Stimulated activated CD8-positive, alpha-beta memory T cell treated with anti-CD3 and anti-CD28 coated beads, Interleukin-4, amount 100 ng/mL, for 48 hours (primary cell): ENCODE results near the gene REV3L.
"Not testable (repeated sequence)": the region's sequence is repeated elsewhere in the genome, so short reads cannot be mapped to it uniquely, and the experiment has no call there.

Source experiments
- DNase-seq: peaks from one replicate; pipeline ENCODE4 v3.0.0-alpha.2; 2020

Gene REV3L

DNA sequence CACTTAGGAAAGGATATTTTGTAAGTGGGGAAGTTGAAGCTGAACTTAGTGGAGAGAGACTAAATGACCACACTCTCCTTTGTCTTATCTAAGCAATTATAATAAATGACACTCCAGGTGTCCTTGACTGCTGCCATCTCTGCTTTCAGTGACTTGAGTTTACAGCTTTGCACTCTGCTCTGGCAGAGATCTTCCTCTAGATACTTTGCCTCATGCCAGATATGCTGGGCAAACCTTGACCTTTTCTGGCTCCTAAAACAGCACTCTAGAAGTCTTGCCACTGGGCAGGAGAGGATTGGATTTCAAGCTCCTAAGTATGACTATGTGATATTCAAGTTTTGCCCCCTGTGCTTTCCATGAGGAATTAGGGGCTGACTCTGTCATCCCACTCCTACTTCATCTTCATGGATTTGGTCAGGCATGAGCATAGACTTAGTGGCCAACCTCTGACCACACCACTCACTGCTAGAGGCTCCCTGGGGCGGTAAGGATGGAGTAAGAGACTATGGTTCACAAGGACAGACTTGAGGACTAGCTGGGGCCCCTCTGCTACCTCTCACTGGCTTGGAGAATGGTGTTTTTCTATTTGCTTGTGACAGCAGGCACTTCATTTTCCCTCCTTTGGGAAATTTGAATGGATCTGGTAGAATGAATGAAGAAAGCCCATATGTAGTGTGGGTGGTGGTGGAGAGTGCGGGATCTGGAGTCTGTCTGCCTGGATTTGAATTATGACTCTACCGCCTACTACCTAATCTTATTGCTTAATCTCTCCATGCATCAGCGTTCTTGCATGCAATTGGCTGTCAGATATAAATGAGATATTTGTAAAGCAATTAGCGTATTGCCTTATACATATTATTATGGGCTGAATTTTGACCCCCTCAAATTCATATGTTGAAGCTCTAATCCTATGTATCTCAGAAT lies 191.4 kb downstream of the REV3L start:
- no peak for DNase-seq

DNA sequence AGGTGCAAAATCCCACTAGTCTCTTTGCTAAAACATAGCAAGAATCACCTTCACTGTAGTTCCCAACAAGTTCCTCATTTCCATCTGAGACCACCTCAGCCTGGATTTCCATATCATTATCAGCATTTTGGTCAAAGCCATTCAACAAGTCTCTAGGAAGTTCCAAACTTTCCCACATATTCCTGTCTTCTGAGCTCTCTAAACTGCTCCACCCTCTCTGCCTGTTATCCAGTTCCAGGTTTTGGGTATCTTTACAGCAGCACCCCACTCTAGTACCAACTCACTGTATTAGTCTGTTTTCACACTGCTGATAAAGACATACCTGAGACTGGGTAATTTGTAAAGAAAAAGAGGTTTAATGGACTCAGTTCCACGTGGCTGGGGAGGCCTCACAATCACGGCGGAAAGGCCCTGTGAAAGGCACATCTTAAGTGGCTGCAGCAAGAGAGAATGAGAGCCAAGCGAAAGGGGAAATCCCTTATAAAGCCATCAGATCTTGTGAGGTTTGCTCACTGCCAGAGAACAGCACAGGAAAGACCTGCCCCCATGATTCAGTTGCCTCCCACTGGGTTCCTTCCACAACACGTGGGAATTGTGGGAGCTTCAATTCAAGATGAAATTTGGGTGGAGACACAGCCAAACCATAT lies 192.2 kb downstream of the REV3L start:
- DNase-seq: peak; percentile 33

DNA sequence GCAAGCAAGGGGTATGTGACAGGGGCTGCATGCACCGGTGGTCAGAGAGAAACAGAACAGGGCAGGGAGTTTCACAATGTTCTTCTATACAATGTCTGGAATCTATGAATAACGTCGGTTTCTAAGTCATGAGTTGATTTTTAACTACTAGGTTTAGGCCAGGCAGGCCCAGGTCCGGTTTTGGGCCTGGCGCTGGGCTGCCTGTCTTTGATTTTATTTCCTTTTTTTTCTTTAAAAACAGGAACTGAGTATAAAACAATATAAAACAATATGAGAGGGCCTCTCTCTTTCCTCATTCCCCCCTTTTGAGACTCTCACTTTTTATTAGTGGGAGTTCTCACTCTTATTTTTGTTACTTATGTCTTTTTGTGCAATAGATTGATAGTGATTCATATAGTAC lies 198.7 kb downstream of the REV3L start:
- not testable (repeated sequence) for DNase-seq

DNA sequence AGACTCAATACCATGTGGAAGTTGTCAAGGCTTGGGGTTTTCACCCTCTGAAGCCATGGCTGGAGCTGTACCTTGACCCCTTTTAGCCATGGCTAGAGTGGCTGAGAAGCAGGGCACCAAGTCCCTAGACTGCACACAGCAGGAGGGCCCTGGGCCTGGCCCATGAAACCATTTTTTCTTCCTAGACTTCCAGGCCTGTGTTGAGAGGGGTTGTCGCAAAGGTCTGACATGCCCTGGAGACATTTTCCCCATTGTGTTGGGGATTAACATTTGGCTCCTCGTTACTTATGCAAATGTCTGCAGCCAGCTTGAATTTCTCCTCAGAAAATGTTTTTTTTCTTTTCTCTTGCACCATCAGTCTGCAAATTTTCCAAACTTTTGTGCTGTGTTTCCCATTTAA lies 199.3 kb downstream of the REV3L start:
- no peak for DNase-seq

DNA sequence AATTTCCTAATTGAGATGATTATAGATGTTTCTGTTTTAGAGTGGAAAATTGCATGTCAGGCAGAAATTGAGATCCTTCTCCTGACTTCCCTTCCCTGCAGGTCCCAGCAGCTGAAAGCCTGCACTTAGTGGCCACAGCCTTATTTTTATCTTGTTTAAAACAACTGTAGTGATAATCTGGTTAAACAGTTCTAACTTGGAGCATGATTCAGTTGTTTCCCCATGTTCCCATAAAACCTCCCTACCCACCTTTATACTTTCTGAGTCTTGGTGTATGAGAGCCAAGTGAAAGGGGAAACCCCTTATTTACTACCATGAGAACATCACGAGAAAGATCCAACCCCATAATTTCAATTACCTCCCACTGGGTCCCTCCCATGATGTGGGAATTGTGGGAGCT lies 200.5 kb downstream of the REV3L start:
- DNase-seq: no peak

DNA sequence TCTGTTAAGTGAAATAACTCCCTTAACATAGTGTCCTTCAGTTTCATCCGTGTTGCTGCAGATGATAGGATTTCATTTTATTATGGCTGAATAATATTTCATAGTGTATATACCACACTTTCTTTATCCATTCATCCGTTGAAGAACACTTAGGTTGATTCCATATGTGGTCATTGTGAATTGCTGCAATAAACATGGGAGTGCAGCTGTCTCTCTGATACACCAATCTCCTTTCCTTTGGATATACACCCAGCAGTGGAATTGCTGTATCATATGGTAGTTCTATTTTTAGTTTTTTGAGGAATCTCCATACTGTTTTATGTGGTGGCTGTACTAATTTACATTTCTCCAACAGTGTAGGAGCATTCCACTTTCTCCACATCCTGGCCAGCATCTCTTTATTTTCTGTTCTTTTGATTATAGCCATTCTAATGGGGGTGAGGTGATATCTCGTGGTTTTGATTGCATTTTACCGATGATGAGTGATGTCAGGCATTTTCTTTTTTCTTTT lies 202.5 kb downstream of the REV3L start:
- DNase-seq: no peak

DNA sequence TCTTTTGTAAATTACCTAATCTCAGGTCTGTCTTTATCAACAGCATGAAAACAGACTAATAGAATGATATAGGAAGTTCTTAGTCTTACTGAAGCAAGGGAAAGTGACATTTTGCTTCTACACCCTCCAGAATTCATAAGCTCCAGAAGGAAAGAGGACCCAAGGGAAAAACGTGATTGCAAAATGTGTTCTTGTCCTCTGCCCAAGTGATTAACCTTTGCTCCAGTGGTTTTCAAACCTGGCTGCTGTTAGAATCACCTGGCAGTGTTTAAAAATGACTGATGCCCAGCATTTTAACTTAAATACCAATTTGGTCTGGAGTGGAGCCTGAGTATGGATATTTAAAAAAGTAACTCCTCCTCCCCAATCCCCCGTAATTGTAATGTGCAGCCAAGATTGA lies 204.3 kb downstream of the REV3L start:
- DNase-seq: no peak

DNA sequence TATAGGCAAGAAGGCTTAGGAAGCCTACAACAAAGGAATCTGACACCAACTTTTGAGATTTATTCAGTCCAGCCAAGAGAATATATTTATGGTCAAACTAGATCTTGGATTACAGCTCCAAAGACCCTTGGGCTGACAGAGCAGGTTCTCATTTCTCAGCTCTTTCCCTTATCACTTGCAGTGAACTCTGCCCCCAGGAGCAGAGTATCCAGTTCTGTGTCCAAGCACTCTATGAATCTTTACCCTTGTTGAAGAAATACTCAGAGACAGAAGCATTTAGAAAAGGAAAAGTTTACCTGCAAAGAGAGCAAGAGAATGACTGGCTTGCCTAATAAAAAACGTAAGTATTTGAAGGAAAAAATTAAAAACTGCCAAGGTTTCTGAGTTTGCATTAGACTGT lies 205.2 kb downstream of the REV3L start:
- DNase-seq: no peak

DNA sequence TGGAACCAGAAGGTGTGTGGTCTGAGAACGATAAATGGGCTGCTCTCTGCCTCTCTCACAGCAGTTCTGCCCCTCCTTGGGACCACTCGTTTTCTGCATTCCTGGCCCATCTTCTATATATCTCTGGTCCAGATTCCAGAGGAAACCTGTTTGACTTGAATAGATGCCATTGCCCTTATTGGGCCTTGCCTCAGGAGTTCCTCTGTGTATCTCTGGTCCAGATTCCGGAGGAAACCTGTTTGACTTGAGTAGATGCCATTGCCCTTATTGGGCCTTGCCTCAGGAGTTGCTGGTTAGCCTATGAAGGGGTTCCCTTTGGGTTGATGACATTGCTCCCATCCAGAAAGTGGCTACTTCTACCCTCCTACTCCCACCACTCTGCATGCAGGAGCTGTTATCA lies 206.3 kb downstream of the REV3L start:
- no peak for DNase-seq

DNA sequence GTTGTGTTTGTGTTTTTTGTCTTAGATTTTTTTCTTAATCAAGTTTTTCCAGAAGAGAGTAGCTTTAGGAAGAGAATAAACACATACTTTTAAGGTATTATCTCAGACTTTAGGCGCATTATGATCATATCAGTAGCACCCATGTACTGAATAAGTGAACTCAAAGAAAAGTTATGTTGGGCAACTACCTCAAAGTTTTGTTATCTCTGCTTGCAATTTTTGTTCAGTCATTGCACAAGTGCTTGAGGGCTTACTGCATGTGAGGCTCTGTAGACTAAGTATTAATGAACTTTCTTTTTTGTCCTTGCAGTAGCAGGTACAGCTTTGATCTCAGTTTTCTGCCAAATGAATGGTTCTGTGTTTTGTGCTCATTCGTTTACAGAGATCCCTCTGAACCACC lies 206.7 kb downstream of the REV3L start:
- DNase-seq: no peak

DNA sequence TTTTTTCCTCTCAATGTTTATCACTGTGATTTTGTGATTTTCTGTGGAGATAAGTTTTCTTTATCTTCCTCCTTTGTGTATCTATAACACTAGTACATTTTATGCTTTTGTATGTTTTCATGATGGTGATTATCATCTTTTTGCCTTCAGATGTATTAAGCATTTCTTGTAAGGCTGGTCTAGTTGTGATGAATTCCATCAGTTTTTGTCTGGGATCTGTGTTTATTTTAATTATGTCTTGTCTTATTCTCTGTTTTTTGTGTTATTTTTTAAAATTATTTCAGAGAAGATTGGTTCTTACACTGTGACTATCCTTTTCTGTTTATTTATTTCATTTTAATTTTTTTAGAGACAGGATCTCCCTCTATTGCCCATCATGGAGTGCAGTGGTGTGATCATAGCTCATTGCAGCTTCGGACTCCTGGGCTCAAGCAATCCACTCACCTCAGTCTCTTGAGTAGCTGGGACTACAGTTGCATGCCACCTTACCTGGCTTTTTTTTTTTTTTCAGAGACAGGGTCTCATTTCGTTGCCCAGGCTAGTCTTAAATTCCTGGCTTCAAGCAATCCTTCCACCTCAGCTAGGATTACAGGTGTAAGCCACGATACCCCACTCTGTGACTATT lies 208.3 kb downstream of the REV3L start:
- DNase-seq: no peak

DNA sequence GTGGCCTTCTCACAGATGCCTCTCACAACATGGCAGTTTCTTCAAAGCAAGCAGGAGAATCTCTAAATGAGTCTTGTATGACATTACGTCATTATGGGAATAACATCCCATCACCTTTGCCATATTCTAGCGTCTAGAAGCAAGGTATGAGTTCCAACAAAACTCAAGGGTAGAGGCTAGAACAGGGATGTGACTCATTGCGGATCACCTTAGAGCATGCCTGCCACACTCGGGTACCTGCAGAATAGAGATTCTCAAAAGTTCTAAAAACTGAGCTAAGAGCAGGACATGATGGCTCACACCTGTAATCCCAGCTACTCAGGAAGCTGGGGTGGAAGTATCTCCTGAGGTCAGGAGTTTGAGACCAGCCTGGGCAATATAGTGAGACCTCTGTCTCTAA lies 212.9 kb downstream of the REV3L start:
- no peak for DNase-seq

DNA sequence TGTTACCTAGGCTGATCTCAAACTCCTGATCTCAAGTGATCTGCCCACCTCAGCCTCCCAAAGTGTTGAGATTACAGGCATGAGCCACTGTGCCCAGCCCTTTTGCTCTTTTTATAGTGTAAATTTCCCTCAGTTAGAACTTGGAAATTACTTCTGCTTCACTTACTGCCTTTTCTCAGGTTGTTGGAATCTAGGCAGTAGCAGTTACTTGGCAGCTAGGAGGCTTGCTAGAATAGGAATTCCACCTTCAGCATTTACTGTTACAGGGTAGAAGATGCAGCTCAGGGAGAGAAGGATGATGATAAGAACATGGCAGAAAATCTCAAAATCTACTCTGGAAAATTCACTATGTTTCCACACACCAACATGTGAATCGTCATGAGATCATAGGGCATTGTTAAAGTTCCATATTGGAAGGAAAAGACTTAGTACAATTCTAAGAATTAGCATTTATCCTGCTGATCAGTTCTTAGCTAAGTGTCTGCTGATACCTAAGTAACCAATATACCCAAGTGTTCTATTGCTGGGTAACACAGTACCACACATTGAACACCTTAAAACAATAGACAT lies 213.5 kb downstream of the REV3L start:
- DNase-seq: no peak

DNA sequence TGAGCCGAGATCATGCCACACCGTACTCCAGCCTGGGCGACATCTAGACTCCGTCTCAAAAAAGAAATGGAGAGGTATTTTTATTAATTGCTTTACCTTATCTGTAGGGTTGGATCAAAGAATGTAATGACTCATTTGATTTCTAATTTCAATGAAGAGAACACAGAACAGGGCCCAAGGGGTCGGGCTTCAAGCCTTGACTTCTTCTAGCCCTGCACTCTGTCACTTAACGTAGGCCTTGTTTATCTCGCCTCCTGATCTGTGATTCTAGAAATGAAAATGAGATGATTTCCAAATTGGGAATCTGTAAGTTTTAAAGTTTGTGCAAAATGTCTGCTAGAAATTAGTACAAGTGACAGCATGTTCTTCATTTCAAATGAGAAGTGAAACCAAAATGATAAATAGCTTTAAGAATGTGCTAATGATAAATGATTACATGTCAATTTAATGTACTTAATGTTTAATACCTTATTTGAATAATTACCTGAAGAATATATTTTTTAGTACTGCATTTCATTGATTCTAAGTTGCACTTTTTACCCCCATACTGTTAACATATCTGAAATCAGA lies 215.2 kb downstream of the REV3L start:
- DNase-seq: no peak

DNA sequence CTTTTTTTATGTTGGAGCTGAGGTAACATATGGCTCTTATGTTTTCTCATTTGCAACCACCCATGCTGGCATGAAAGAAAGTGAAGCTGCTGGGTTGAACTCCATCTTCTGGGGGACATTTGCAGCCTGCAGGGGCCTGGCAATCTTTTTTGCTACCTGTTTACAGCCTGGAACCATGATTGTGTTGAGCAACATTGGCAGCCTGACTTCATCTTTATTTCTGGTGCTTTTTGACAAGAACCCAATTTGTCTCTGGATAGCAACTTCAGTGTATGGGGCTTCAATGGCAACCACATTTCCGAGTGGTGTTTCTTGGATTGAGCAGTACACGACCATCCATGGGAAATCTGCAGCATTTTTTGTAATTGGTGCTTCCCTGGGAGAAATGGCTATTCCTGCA lies 216.7 kb downstream of the REV3L start:
- DNase-seq: no peak

DNA sequence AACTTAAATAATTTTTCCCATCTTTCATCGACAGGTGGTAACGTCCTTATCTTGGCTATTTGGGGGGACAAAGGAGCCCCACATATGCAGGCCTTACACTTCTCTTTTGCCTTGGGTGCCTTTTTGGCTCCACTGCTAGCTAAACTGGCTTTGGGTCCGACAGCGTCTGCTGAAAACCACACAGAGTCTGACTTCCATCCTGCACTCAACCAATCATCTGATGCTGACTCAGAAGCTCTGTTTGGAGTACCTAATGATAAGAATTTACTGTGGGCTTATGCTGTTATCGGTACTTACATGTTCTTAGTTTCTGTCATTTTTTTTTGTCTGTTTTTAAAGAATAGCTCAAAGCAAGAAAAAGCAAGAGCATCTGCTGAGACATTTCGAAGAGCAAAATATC lies 217.2 kb downstream of the REV3L start:
- DNase-seq: no peak

DNA sequence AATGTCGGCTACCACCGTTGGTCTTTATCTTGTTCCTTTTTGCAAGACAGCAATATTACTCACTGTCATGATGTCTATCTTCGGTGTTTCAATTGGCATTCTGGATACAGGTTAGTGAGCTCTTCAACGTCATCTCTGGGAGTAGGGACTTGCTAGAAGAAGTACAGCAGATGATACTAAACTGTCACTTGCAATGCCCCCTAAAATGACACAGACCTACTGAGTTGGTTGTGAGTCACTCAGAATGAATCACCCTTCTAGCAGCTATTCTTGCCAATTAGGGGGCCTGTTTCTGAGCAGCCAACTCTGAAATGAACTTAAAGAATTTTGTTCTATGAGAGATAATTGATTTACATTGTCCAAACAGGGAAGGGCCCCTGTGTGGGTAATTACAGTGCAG lies 219.2 kb downstream of the REV3L start:
- no peak for DNase-seq

DNA sequence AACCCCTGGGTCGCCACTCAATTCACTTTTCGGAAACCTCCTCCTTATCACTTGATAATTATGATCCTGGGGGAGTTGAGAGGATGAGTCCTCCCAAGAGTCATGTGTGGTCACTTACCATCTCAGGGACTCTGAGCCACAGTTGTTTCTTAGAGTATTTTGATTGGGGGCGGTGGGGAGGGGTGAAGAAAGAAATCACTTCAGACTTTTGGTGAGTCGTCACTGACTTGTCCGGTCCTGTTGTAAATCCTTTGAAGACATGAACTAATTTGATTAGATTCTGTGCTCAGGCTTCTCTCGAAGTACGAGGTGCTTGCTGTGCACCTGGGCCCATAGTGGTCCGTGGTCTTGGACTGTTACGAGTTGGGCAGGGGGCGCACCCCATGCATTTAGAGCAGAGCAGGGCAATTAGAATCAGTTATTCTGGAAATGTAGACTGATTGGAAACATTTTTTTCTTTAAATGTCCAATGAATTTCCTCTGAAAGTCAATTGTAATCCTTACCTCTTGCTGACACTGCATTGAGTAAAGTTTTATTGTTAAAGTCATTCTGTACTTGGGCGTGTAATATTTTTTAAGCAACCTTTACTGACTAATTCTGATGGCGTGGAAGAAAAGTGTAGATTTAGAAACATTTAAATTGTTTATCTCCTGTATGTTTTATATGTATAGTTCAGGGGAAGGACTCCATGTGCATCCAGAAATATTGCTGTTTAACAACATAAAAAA lies 222.3 kb downstream of the REV3L start:
- no peak for DNase-seq

DNA sequence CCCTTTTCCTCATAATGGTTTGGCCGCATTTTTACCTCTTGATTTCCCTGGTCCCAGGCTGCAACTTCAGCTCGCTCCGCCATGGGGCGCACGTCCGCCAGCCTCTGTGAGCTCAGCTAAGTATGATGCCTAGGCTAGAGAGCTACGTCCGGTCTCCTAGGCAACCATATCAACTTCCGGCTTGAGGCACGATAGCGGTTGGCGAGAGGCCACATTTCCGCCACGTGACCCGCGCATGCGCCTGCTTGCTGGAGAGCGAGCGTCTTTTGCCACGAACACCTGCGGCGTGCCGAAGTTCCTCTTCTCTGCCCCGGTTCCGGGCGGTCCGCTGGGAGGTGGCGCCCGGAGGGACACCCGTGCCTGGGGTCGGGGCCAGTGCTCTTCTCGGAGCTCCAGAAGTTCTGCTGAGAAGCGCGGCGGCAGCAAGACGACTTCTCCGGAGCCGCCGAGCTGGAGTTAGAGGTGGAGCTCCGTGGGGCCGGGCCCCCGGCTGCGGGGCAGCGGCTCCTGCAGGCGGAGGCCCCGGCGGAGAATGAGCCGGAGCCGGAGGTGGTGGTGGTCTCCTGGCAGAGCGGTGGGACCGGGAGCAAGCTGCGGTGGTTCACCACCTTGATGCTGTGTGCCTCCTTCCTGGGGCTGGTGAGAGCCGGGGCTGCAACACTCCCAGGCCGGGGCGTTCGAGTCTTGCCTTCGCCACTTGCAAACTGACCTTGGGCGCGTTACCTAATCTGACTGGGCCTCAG lies 223.8 kb downstream of the REV3L start:
- DNase-seq: peak; percentile 100

DNA sequence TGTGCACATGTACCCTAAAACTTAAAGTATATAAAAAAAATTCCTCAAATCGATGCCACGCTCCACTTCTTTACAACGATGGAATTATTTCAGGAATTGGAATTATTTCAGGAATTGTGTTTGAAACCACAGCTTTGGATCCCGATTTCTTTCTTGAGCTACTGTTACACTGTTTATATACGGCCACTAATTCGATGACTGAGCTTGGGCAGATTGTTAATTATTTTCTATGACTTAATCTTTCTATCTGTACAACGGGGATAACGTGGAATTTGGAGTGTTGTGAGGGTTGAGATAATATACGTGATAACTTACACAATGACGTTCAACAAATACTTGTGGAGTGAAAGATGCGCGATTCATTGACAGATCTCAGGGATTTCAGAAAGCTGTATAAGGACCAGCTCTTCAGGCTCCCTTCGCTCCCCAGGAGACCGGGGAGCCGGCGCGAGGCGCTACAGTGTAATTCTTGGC lies 224.4 kb downstream of the REV3L start:
- no peak for DNase-seq

DNA sequence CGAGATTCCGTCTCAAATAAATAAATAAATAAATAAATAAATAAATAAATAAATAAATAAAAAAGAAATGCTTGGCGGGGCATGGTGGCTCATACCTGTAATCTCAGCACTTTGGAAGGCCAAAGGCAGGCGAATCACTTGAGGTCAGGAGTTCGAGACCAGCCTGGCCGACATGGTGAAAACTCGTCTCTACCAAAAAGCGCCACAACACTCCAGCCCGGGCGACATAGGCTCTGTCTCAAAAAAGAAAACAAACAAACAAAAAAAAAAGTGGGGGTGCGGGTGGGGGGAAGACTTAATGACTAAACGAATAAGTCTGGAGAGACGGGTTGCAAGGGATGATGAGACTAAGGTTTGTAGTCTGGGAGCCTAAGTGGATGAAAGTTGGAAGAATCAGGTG lies 225.0 kb downstream of the REV3L start:
- no peak for DNase-seq

DNA sequence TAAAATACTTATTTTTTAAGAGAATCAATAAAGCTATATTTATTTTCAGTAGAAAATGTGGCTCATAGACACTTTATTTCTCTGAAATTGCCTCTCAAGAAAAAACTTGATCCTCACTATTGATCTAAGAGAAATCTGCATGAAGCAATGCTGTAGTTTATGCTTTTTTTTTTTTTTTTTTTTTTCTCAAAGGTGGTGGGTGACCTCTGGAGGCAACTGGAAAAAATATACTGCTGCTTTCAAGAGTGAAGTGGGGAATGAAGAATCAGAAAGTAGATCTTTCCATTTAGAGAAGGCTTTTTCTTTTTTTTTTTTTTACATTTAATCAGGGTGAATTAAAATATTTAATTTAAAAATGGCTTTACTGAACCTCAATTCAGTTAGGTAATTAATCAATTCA lies 226.4 kb downstream of the REV3L start:
- DNase-seq: no peak
